ENCODE measurements around the gene LSM10.

DNA sequence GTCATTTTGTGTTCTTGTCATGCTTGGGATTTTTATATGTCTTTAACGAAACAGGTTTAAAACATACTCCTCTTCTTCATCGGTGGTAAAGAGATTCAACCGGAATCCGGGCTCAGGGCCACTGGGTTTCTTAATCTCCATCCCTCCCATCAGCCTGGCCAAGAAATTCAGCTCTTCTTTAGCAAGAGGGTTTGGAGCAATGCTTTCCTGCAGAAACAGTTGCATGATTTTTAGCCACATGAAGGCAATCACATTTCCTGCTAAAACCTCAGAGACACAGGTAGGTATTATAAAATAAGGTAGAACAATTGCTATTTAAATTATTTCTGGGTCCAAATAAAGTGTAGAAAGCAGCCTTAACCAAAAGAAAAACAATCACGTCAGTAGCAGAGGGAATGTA is 22.7 kb upstream of the LSM10 start:
- no peak for TF ChIP-seq TAF1 (IDR thresholded peaks at IDR 0.05; ENCODE audit: low read depth, low read length)
- no peak for TF ChIP-seq SPI1 (IDR thresholded peaks at IDR 0.05; ENCODE audit: low read depth, low read length)
- TF ChIP-seq POLR2A (IDR thresholded peaks at IDR 0.05; ENCODE audit: low read depth, low read length): no peak
- TF ChIP-seq PAX5 (IDR thresholded peaks at IDR 0.05; ENCODE audit: insufficient read depth, low read length, severe bottlenecking): no peak
- TF ChIP-seq POLR2AphosphoS5 (IDR thresholded peaks at IDR 0.05; ENCODE audit: low read depth, low read length): no peak
